ENCODE data around the gene NXPH4.

DNA sequence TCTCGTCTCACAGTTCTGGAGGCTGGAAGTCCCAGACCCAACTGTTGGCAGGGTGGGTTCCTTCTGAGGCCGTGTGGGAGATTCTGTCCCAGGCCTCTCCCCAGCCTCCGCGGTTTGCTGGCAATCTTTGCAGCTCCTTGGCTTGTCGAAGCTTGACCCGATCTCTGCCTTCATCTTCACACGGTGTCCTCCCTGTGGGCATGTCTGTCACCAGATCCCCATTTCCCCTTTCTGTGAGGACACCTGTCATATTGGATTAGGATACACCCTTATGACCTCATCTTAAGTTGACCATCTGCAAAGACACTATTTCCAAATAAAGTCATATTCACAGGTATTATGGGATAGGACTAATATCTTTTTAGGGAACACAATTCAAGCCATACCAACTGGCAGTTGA is 46.6 kb upstream of the NXPH4 start:
- TF ChIP-seq CTCF (conservative IDR thresholded peaks at IDR 0.05; ENCODE audit: low read depth, low read length) = no peak
- TF ChIP-seq EZH2 (IDR thresholded peaks at IDR 0.05; ENCODE audit: borderline replicate concordance, low read depth, low read length, poor library complexity, severe bottlenecking) = no peak

Measured in A673 (cell line).